ENCODE measurements around the gene TACC2.
A peak's percentile ranks its signal among the peaks of the same experiment; 100 is the strongest.
"Not testable (repeated sequence)": the region's sequence is repeated elsewhere in the genome, so short reads cannot be mapped to it uniquely, and the experiment has no call there.

Gene TACC2, protein sequence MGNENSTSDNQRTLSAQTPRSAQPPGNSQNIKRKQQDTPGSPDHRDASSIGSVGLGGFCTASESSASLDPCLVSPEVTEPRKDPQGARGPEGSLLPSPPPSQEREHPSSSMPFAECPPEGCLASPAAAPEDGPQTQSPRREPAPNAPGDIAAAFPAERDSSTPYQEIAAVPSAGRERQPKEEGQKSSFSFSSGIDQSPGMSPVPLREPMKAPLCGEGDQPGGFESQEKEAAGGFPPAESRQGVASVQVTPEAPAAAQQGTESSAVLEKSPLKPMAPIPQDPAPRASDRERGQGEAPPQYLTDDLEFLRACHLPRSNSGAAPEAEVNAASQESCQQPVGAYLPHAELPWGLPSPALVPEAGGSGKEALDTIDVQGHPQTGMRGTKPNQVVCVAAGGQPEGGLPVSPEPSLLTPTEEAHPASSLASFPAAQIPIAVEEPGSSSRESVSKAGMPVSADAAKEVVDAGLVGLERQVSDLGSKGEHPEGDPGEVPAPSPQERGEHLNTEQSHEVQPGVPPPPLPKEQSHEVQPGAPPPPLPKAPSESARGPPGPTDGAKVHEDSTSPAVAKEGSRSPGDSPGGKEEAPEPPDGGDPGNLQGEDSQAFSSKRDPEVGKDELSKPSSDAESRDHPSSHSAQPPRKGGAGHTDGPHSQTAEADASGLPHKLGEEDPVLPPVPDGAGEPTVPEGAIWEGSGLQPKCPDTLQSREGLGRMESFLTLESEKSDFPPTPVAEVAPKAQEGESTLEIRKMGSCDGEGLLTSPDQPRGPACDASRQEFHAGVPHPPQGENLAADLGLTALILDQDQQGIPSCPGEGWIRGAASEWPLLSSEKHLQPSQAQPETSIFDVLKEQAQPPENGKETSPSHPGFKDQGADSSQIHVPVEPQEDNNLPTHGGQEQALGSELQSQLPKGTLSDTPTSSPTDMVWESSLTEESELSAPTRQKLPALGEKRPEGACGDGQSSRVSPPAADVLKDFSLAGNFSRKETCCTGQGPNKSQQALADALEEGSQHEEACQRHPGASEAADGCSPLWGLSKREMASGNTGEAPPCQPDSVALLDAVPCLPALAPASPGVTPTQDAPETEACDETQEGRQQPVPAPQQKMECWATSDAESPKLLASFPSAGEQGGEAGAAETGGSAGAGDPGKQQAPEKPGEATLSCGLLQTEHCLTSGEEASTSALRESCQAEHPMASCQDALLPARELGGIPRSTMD (N-terminal part only)

DNA sequence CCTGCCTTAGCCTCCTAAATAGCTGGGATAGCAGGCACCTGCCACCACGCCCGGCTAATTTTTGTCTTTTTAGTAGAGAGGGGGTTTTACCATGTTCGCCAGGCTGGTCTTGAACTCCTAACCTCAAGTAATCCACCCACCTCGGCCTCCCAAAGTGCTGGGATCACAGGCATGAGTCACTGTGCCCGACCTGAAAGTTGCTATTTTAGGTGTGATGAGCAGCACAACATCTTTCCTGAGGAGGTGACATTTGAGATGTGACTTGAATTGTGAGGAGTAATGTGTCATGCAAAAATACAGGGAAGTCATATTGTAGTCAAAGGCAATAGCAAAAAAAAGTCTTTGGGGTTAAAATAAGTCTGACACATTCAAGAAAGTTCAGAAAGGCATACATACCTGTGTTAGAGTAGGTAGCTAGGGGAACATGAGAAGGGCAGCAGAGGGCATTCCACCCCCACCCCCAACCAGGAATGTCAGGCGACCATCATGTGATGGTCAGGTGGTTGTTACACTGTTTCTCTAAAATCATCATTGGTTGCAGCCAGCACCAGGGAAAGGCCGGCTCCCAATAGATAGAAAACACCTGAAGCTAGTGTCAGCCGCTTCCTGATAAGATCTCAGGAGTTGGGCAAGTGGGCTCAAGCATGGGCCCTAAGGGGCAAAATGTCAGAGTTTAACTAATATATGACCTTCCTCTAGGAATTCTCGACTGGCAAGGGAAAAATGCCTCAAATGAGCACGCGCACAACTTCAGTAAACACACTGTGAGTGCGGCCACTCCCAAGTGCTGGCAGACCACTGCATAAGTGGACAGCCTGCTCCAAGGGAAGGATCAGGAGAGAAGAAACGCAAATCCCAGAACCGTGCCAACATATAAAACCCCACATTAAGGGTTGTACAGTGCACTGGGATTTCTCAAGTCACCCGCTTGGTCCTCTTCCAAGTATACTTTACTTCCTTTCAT is at the start of gene TACC2:
Gene TACC2 (plus strand): TSS at position 803 of the 964 bp plus-strand sequence. CDS start 32,819 bp downstream, outside the sequence.
- DNase-seq, result no peak

GRCh38 chr10:121941532-121941931 is 47.4 kb upstream of the TACC2 start:
- DNase-seq, result no peak

DNA sequence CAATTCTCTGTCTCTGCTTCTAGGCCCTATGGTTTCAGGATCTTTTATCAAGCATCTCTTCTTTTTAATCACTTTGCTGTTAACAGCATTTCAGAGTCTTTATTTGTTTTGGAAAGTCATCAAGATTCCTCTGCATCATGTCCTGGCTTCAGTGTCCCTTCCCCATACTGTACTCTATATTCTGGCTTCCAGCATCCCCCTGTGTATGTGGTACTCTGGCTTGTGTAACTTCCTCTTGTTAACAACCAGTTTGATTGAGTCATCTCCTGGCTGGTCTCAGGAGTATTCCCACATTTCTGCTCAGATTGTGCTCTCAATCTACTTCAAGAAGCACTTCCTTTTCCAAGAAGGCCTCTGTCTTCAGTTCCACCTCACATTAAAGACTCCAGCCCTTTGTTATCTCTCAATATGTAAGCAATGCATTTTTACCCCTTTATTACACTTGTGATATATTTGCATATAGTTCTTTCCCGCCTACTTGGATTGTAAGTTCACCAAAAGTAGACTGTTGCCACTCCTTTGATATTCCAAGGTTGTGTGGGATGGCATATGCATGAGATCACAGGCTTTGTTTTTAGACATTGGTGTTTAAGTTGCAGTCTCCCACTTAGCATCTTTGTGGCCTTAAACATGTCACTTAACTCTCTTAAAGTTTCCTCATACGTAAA is 46.1 kb upstream of the TACC2 start:
- no peak for DNase-seq

GRCh38 chr10:121947343-121948330 is 41.3 kb upstream of the TACC2 start:
- DNase-seq, result no peak

- no peak for DNase-seq
These were observed 39.9 kb upstream of the TACC2 start for GRCh38 chr10:121949049-121949448.

DNA sequence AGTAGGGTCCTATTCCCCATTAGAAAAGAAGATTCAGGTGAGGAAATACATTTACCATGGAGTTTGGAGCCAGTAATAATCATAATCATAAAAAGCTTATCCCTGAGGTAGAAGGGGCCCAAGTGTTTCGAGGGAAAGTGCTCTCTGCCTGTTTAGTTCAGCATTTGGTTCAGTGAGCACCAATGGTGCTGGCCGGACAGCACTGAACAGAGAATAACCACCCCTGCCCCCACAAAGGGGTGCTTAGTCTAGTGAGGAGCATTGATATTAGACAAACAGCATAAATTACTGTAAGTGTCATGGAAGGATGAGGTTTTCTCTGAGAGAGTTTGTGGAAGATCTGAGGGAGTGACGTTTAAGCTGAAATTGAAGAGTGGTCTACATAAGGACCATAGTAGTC is 39.5 kb upstream of the TACC2 start:
- DNase-seq, result no peak

DNA sequence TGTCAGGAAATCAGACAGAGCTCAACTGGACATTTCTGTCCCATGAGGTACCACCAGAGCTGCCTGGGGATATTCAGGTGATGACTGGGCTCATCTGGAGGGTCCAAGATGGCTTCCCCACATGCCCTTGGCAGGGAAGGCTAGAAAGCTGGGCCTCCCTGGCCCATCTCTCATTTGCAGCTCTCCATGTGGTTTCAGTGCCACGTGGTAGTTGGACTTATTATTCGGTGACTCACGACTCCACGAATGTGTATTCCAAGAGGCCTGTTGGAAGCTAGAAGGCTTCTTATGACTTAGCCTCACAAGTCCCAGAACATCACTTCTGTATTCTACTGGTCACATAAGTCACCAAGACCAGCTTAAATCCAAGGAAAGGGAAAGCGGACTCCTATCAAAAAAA is 36.7 kb upstream of the TACC2 start:
- no peak for DNase-seq

GRCh38 chr10:121956111-121957061 is 32.6 kb upstream of the TACC2 start:
- no peak for DNase-seq

- DNase-seq, result no peak
These were observed 29.3 kb upstream of the TACC2 start for GRCh38 chr10:121959671-121960070.

DNA sequence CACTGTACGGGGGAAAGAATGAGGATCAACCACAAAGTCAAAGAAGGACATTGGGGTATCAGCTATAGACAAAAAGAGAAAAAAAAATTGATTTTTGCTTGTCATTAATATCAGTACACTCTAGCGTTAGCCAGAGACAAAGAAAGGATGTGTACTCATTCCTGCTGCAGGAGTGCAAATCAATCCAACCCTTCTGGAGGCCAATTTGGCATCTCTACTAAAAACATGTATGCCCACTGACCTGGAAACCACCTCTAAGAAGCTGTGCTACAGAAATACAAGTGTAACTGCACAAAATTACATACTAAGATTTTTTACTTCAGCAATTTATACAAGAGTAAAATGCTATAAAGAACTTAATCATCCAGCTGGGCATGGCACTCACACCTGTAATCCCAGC is 27.5 kb upstream of the TACC2 start:
- no peak for DNase-seq

DNA sequence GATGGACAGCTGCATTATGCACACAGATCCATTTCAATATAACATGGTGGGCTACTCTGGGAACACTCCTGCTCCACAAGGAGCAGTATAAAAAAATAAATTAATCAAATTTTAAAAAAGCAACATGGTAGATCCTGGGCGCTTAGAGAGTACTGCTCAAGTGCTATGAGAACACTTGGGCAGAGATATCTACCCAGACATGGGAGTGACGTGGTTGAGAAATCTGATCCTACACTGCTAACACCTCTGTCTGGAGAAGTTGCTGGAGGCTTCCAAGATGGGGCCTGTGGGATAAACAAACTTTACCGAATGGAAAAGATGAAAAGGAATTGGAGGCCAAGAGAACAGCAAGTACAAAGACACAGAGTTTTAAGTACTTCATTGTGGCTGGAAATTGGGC is 23.0 kb upstream of the TACC2 start:
- no peak for DNase-seq

DNA sequence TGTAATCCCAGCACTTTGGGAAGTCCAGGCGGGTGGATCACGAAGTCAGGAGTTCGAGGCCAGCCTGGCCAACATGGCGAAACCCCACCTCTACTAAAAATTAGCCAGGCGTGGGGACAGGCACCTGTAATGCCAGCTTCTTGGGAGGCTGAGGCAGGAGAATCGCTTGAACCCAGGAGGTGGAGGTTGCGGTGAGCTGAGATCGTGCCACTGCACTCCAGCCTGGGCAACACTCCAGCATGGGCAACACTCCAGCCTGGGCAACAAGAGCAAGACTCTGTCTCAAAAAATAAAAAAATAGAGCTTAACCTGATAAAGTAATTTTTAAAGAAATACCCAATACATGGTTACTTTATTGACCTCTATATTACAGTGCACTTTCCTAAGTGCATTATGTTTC is 19.9 kb upstream of the TACC2 start:
- not testable (repeated sequence) for DNase-seq

- DNase-seq, result peak; percentile 23
These were observed 14.9 kb upstream of the TACC2 start for GRCh38 chr10:121974019-121974534.

- peak; percentile 45 for DNase-seq
These were observed 14.2 kb upstream of the TACC2 start, which contains the start of gene NSMCE4A for GRCh38 chr10:121974535-121975294. TSS of gene NSMCE4A (minus strand) at chr10:121975217. CDS start at chr10:121975165, 52 bp downstream.

GRCh38 chr10:121975295-121976086 is 13.5 kb upstream of the TACC2 start:
- peak; percentile 59 for DNase-seq

- no peak for DNase-seq
These were observed 12.4 kb upstream of the TACC2 start for GRCh38 chr10:121976607-121977006.

DNA sequence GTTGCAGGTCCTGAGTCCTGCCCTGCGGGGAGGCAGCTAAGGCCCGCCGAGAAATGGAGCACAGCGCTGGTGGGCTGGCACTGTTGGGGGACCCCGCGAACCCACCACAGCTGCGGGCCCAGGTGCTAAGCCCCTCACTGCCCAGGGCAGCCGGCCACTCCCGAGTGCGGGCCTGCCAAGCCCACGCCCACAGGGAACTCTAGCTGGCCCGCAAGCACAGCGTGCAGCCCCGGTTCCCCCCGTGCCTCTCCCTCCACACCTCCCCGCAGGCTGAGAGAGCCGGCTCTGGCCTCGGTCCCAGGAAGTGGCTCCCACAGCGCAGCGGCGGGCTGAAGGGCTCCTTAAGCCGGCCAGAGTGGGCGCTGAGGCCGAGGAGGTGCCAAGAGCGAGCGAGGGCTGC is 10.5 kb upstream of the TACC2 start:
- DNase-seq, result no peak

Measured in NCI-H510A treated with DMSO at 0.1 percent for 48 hours (cell line).